ENCODE results near the gene PLXNA1.

The PLXNA1 gene

DNA sequence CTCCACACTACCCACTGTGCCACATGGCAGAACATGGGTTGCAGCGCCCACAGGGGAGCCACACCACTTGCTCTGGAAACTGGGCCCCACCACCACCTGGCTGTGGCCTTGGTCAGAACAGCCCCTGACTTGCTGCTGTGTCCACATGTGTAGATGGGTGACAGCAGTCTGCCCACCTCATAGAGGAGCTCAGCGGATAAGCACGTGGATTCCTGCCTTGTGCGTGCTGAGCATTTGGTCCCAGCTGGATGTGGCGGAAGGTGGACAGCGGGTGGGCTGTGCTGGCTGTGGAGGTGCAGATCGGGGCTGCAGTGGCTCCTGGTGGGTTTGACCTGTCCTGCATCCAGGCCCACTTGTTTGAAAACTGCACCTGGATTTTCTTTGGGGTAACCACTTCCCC, 6.0 kb upstream of the PLXNA1 start:
- H2AFZ ChIP-seq (ENCODE audit: low read length): no peak overlapping the region
- H3K9me3 ChIP-seq (ENCODE audit: insufficient read depth, low read depth, low read length): peaks cover 4% of the 10 kb centered on the region; the same call in 1 of the 2 replicates
- no peaks in the 10 kb centered on the region for H3K9me2 ChIP-seq (replicated peaks; ENCODE audit: low read depth, low read length)
- H3K4me3 ChIP-seq (ENCODE audit: low read length, poor library complexity, severe bottlenecking): no peak overlapping the region
- H3K36me3 ChIP-seq (ENCODE audit: insufficient read depth, low read length): no peaks in the 10 kb centered on the region
- H4K20me1 ChIP-seq (ENCODE audit: insufficient read depth, low read length, poor library complexity, severe bottlenecking): no peaks in the 10 kb centered on the region
- H3K27me3 ChIP-seq (ENCODE audit: insufficient read depth, low read length, poor library complexity, severe bottlenecking): no peaks in the 10 kb centered on the region
- TF ChIP-seq EZH2phosphoT487 (IDR thresholded peaks at IDR 0.05; ENCODE audit: borderline replicate concordance): no peak
- TF ChIP-seq, protein P1, sequence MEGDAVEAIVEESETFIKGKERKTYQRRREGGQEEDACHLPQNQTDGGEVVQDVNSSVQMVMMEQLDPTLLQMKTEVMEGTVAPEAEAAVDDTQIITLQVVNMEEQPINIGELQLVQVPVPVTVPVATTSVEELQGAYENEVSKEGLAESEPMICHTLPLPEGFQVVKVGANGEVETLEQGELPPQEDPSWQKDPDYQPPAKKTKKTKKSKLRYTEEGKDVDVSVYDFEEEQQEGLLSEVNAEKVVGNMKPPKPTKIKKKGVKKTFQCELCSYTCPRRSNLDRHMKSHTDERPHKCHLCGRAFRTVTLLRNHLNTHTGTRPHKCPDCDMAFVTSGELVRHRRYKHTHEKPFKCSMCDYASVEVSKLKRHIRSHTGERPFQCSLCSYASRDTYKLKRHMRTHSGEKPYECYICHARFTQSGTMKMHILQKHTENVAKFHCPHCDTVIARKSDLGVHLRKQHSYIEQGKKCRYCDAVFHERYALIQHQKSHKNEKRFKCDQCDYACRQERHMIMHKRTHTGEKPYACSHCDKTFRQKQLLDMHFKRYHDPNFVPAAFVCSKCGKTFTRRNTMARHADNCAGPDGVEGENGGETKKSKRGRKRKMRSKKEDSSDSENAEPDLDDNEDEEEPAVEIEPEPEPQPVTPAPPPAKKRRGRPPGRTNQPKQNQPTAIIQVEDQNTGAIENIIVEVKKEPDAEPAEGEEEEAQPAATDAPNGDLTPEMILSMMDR (conservative IDR thresholded peaks at IDR 0.05; ENCODE audit: low read length): no peak
- H3K79me2 ChIP-seq (ENCODE audit: insufficient read depth, low read length): no peaks in the 10 kb centered on the region
- no peaks in the 10 kb centered on the region for H3F3A ChIP-seq (ENCODE audit: low read depth)
- peaks cover 7% of the 10 kb centered on the region for H3K4me1 ChIP-seq (ENCODE audit: insufficient read depth, low read length, poor library complexity, severe bottlenecking)
- H3K4me2 ChIP-seq (ENCODE audit: low read depth, low read length, poor library complexity, severe bottlenecking): no peak overlapping the region
- no peak overlapping the region for H3K9ac ChIP-seq (ENCODE audit: low read depth, low read length, poor library complexity, severe bottlenecking)

DNA sequence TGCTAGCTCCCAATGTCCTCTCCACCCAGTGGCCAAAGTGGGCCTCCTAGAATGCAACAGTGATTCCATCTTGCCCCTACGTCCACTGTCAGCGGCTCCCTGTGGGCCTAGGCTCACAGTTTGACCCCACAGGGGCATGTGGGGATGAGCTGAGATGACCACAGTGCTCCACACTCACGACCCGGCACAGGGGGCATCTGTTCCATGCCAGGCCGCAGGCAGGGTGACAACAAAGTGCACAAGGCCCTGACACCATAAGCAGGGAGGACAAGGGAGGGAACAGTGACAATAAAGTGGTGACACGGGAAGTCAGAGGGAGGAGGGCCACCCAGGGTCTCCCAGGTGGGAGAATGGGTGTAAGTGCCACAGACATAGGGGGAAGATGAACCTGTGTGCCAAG, 5.1 kb upstream of the PLXNA1 start:
- Histone ChIP-seq H3K4me3 (ENCODE audit: low read length, poor library complexity, severe bottlenecking) (no peak overlapping the region), H3K79me2 (ENCODE audit: insufficient read depth, low read length) (no peaks in the 10 kb centered on the region), H3K36me3 (ENCODE audit: insufficient read depth, low read length) (no peaks in the 10 kb centered on the region), H2AFZ (ENCODE audit: low read length) (no peak overlapping the region), H3K9me2 (replicated peaks; ENCODE audit: low read depth, low read length) (no peaks in the 10 kb centered on the region), H4K20me1 (ENCODE audit: insufficient read depth, low read length, poor library complexity, severe bottlenecking) (no peaks in the 10 kb centered on the region), H3K4me2 (ENCODE audit: low read depth, low read length, poor library complexity, severe bottlenecking) (no peak overlapping the region), H3K9ac (ENCODE audit: low read depth, low read length, poor library complexity, severe bottlenecking) (no peak overlapping the region), H3F3A (ENCODE audit: low read depth) (no peaks in the 10 kb centered on the region), H3K9me3 (ENCODE audit: insufficient read depth, low read depth, low read length) (peaks cover 4% of the 10 kb centered on the region; the same call in 1 of the 2 replicates), H3K27me3 (ENCODE audit: insufficient read depth, low read length, poor library complexity, severe bottlenecking) (no peaks in the 10 kb centered on the region), H3K4me1 (ENCODE audit: insufficient read depth, low read length, poor library complexity, severe bottlenecking) (peaks cover 7% of the 10 kb centered on the region)
- TF ChIP-seq EZH2phosphoT487 (IDR thresholded peaks at IDR 0.05; ENCODE audit: borderline replicate concordance): no peak
- TF ChIP-seq, protein P1 (conservative IDR thresholded peaks at IDR 0.05; ENCODE audit: low read length): no peak

- peaks cover 7% of the 10 kb centered on the region for H3K4me1 ChIP-seq (ENCODE audit: insufficient read depth, low read length, poor library complexity, severe bottlenecking)
- H3K79me2 ChIP-seq (ENCODE audit: insufficient read depth, low read length): no peaks in the 10 kb centered on the region
- no peak overlapping the region for H3K4me3 ChIP-seq (ENCODE audit: low read length, poor library complexity, severe bottlenecking)
- H3K4me2 ChIP-seq (ENCODE audit: low read depth, low read length, poor library complexity, severe bottlenecking): no peak overlapping the region
- no peak overlapping the region for H2AFZ ChIP-seq (ENCODE audit: low read length)
- no peaks in the 10 kb centered on the region for H3K9me2 ChIP-seq (replicated peaks; ENCODE audit: low read depth, low read length)
- H3K9ac ChIP-seq (ENCODE audit: low read depth, low read length, poor library complexity, severe bottlenecking): no peak overlapping the region
- H3K27me3 ChIP-seq (ENCODE audit: insufficient read depth, low read length, poor library complexity, severe bottlenecking): no peaks in the 10 kb centered on the region
- H3K9me3 ChIP-seq (ENCODE audit: insufficient read depth, low read depth, low read length): peaks cover 4% of the 10 kb centered on the region; the same call in 1 of the 2 replicates
- TF ChIP-seq, protein P1 (conservative IDR thresholded peaks at IDR 0.05; ENCODE audit: low read length): no peak
- no peak for TF ChIP-seq EZH2phosphoT487 (IDR thresholded peaks at IDR 0.05; ENCODE audit: borderline replicate concordance)
- H4K20me1 ChIP-seq (ENCODE audit: insufficient read depth, low read length, poor library complexity, severe bottlenecking): no peaks in the 10 kb centered on the region
- no peaks in the 10 kb centered on the region for H3K36me3 ChIP-seq (ENCODE audit: insufficient read depth, low read length)
- no peaks in the 10 kb centered on the region for H3F3A ChIP-seq (ENCODE audit: low read depth)
Observed at GRCh38 chr3:126978291-126978690, 4.6 kb upstream of the PLXNA1 start.

Data from Loucy (cell line).